ENCODE data around the gene ANKK1.
A peak's percentile ranks its signal among the peaks of the same experiment; 100 is the strongest.

The ANKK1 gene

DNA sequence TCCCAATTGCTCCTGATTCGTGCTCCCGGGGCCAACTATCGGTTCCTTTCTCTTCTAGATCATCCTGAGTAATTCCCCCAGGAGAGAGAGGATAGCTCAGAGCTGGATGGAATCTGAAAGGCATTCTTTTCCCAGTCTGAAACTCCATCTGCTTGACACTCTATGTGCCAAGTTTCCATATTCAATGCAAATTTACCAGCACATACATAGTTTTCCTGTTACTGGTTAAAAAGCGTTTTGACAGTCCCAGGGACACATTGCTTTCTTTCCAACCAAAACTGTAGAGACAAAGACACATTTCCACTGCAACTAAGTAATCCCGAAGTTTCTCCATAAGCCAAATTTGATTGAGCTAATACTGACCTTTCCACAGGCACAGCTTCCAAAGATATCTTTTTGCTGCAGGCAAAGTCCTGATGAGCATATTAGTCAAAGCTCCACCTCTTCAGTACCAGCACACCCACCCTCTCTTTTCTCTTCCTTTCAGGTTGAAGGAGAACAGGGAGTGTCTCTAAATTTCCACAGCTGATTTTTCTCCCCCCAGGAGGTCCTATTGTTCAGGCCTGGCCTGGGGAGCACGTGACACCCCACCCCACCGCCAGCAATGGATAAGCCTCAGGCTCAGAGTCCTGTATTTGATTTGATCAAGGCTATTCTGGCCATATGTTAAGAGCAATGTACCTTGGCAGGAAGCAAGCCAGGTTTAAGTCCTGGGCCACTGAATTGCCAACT is 9.7 kb upstream of the ANKK1 start:
- no peak for DNase-seq (ENCODE audit: low read depth)

DNA sequence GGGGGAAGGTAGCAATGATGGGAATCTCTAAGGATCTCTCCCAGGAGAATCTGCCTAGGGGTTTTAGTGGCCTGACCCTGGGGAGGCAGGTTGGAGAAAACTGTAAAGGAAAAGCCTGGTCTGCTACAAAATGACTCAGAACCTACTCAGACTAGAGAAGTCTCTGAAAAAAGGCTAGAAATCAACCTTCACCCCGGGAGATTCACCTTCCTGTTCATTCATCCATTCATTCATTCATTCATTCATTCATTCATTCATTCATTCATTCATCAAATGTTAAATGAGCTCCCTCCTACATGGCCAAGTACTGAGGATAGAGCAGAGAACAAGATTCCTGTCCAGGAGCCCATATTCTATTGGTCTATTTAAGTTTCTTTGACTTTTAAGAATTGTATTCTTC is 8.9 kb upstream of the ANKK1 start:
- no peak for DNase-seq (ENCODE audit: low read depth)

DNA sequence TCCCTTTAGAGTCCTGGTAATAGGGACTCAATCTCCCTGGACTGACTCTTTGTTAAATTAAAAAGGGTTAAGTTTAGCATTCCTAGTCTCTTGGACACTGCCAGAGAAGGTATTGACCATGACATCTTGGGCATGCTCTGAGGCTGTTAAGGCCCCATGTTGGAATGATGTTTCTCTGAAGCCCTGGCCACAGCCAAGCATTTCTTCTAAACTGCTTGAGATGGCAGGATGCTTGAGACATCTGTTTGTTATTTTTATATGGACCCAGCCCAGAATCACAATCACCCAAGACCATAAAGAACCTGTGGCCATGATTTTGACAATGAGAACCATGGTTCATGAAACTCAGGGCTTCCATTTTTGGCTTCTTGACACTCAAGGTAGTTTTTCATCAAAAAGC is 5.5 kb upstream of the ANKK1 start:
- DNase-seq (ENCODE audit: low read depth): no peak

DNA sequence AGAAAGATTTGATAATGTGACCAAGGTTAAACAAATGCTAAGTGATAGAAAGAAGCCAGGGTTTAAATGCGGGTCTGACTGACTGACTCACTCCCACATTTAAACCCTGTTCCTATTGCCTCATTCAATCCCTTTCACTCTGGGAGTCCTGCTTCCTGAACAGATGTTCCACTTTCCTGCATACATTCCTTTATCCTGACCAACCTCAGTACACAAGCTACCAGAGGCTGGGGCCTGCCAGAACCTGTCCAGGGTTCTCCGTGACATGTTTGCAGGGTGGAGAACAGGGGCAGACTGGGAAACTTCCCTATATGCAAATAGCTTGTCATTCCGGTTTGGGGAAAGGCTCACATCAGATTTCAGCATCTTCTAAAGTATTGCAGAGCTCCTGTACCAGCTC is 3.0 kb upstream of the ANKK1 start:
- peak; percentile 95 for DNase-seq (ENCODE audit: low read depth)

DNA sequence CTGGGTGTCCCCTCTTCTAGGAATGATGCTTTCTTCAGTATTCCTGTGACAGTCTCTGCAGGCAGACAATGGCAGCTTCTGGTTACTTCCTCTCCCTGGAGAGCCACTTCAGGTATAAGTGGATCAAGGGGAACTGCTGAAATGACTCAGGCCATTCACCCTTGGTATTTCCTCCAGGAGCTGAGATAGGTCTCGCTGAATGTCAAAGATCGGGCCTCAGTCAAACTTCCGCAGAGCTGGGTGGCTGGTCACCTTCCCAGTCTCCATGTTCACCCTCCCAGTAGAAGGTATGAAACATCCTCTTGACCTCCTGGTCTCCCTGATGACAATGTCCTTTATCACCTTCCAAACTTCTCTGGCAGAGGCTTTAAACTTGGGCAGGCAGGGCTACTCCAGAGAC is 1.8 kb upstream of the ANKK1 start:
- no peak for DNase-seq (ENCODE audit: low read depth)

DNA sequence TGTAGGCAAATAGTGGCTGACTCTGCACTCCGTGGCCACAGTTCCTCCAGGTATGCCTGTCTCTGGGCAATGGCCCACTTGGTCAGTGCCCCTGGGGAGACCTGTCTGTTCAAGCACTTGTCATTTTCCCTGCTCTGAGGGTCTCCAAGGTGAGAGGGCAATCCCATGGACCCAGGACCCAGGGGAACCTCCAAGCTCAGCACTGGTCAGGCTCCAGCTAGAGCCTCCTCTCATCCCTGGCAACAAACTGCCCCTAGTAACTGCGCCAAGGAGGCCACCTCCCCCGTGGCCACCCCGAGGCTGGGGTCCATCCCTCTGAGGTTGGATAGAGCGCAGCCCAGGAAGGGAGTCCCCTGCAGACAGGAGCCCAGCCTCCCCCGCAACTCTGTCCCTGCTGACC is 713 bp upstream of the ANKK1 start:
- no peak for DNase-seq (ENCODE audit: low read depth)

DNA sequence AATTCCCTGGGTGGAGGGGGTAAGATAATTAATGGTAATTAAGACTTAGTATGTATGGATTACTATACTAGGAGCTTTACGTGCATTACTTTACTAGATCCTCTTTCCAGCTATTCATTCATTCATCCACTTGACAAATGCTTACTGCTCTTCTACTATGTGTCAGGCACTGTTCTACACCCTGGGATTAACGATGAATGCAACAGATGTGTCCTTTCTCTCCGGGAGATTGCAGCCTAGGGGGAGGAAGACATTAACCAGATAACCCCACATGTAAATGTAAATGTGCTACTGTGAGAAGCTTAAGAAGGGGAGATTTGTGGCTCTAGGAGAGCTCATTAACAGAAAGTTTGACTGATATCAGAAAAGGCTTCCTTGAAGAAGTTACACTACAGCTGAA is 1.7 kb downstream of the ANKK1 start:
- DNase-seq (ENCODE audit: low read depth): no peak

DNA sequence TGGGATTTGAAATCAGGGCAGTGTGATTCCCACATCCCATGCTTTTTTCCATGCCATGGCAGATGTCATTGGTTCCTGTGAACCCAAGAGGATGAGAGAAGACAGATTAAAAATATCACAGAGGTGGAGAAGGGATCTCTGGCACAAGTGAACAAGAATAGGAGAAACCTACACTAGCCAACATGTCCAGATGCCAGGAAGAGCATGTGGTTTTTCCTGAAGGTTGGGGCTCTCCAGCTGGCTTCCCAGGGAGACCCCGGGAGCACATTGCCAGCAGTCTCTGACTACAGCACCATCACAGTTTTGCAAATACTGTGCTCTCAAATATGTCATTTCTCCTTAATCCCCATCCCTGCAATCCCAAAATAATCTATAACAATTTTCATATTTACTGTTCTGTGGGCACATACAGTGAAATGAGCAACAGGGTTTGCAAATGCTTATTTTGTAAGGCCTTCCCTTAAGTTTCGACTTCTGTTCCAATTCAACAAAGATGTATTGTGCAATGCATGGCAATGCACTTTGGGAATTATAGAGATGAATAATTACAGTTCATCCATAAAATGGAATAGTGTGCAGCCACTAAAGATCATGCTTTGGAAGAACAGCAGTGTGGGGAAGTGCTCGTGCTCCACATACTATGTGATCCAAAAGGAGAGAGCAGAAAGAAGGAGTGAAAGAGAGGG is 4.8 kb downstream of the ANKK1 start:
- no peak for DNase-seq (ENCODE audit: low read depth)

DNA sequence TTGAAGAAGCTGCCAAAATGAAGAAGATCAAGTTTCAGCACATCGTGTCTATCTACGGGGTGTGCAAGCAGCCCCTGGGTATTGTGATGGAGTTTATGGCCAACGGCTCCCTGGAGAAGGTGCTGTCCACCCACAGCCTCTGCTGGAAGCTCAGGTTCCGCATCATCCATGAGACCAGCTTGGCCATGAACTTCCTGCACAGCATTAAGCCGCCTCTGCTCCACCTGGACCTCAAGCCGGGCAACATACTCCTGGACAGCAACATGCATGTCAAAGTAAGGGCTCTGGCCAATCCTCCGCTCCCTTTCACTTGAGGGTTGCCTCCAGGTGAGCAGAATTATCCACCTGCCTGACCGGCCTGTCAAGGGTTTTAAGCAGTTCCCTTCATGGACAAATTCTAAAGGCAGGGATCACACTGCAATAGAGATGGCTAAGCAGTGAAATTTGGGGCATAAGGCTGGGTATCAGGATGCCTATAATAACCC is 6.0 kb downstream of the ANKK1 start:
- no peak for DNase-seq (ENCODE audit: low read depth)

DNA sequence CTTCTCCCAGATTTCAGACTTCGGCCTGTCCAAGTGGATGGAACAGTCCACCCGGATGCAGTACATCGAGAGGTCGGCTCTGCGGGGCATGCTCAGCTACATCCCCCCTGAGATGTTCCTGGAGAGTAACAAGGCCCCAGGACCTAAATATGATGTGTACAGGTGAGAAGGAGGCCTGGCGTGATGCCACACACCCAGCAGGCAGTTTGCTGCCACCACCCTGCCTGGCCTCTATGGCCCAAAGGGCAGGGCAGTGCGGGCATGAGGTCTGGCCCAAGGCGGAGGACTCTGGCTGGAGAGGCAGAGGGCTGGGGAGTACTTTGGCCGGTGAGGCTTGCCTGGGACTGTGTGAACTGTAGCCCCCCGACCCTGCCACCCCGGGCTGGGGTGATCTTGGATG is 7.3 kb downstream of the ANKK1 start:
- no peak for DNase-seq (ENCODE audit: low read depth)

DNA sequence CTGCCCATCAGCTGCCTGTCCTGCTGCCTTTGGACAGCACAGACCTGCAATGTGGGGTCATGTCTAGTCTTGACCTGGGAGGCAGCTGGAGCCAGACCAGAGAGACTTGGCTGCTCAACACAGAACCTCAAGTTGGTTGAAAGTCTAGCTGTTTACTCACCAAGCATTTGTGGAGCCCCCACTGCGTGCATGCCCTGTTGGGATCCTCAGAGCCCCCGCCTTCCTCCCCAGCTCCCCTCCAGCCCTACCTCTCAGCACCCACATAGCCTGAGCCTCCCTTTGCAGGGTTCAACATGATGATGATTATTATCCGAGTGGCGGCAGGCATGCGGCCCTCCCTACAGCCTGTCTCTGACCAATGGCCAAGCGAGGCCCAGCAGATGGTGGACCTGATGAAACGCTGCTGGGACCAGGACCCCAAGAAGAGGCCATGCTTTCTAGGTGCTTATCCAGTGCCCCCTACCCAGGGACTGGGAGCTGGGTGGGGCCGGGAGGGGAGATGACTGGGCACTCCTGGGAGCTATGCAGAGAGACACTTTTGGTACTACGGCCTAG is 8.3 kb downstream of the ANKK1 start:
- no peak for DNase-seq (ENCODE audit: low read depth)

DNA sequence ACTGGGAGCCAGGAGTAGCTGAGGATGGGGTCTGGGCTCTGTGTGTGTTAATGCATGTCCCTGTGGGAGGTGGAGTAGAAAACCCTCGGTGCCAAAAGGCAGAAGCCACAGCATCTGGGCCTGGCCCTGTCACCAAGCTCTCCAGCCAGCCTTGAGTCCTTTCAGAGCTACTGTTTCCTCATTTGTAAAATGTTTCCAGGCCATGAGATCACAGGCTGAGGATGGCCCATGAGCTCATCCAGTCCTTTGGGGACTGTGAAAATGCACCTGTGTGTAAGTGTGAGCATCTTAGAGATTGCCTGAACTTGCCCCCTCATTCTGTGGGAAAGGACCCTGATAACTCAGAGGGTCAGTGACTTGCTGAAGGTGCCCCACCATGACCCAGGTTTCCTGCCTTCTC is 9.1 kb downstream of the ANKK1 start:
- no peak for DNase-seq (ENCODE audit: low read depth)

DNA sequence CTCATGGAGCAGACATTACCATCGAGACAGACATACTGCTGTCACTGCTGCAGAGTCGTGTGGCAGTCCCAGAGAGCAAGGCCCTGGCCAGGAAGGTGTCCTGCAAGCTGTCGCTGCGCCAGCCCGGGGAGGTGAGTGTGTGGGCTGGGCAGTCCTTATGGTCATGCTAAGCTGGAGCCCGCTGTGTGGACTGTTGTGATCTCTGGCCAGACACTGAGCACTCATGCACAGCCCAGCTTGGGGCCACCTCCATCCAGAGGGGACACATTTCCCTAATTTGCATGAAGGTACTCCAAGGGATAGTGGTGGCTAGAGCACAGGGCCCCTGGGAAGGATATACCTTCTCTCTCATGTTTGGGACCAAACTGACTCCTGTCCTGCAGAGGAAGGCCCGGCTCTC is 9.6 kb downstream of the ANKK1 start:
- DNase-seq (ENCODE audit: low read depth): no peak

DNA sequence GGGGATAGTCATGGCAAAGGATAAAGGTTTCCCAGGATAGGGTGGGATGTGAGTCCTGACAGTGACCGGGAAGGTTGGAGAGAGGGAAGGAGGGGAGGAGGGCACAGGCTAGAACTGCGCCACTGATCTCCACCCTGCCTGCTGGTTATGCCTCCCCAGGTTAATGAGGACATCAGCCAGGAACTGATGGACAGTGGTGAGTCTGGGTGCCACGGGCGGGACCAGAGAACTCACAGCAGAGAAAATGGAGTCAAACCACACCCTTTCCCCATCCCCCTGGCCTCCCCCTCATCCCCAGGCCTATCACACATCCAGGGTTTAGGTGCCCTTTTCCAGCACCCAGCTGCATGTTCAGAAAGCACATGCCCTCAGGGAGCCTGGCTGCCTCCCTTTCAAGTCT is 10.2 kb downstream of the ANKK1 start:
- DNase-seq (ENCODE audit: low read depth): no peak

DNA sequence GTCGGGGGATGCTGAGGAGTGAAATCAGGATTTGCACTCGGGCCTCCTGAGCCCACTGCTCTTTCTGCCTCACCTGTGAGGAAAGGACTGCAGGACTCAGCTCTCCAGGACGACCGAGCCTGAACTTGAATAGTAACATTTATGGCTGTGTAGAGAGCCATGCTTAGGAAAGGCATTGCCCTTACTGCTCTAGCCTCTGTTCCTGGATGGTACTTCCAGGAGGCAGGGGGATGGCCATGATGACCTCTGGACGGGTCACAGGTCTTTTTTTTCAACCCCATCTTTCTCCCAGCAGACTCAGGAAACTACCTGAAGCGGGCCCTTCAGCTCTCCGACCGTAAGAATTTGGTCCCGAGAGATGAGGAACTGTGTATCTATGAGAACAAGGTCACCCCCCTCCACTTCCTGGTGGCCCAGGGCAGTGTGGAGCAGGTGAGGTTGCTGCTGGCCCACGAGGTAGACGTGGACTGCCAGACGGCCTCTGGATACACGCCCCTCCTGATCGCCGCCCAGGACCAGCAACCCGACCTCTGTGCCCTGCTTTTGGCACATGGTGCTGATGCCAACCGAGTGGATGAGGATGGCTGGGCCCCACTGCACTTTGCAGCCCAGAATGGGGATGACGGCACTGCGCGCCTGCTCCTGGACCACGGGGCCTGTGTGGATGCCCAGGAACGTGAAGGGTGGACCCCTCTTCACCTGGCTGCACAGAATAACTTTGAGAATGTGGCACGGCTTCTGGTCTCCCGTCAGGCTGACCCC is 11.3 kb downstream of the ANKK1 start:
- no peak for DNase-seq (ENCODE audit: low read depth)

DNA sequence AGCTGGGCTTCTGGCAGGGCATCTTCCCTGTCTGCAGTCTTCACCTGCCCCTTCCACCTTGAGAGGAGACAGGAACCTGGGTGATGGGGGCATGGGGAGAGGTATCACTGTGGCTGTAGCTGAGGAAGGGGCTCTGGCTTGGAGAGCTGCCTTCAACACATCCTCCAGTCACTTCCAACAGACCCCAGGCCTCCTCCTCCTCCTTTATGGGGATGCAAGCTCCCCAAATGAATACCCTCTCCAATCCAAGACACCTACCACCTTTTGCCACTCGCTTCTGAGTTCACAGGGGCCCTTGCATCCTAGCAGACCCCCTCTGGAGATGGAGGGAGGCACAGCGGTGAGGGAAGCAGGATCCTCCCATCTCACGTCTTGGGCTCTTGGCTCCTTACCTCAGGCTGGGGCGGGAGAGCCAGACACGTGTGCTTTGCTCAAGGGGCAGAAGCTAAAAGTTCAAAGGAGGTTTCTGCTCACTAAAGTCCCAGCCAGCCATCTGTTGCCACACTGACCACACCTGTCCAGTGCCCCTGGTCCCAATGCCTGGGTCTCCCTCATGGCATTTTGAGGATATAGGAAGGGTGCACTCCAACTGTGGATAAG is 13.2 kb downstream of the ANKK1 start:
- DNase-seq (ENCODE audit: low read depth): no peak

DNA sequence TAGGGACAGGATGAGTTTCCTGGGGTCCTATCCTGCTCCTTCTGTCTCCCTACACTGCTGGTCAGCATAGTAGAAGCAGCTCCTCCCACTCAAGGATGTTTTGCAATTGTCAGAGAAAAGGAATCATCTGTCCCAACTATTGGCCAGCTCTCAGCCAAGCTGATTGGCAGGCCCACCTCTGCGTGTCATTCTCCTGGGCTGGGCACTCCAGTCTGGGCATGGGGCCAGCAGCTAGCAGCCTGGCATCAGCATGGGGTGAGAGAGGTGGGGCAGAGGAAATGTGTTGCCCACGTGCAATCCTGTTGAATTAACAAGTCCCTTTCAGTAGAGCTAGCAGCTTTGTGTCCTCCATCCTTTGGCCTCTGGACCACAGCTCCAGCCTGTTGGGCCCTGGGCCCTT is 14.1 kb downstream of the ANKK1 start:
- no peak for DNase-seq (ENCODE audit: low read depth)

DNA sequence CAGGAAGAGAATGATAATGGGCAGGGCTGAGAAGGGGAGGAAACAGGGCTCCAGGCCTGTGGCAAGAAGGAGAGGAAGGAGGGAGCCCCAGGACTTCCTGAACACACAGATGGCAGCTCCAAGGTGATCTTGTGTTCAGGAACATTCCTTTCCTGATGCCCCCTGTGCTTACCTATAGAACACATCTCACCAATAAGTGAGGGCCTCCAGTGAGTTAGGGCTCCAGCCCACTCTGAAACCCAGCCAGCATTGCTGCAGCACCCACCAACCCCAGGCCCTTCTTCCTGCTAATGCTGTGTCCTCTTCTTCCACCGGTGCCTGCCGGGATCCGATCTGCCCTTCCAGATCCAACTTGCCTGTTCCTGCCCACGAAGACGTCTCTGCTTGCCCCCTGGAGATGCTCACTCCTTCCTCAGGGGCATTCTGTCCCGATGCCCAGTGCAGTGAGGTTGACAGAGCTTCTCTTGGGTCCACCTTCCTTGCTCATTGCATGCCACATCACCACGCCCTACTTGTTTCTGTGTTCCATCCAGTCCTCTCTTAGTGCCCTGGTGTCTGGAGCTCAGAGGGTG is 17.4 kb downstream of the ANKK1 start:
- no peak for DNase-seq (ENCODE audit: low read depth)

DNA sequence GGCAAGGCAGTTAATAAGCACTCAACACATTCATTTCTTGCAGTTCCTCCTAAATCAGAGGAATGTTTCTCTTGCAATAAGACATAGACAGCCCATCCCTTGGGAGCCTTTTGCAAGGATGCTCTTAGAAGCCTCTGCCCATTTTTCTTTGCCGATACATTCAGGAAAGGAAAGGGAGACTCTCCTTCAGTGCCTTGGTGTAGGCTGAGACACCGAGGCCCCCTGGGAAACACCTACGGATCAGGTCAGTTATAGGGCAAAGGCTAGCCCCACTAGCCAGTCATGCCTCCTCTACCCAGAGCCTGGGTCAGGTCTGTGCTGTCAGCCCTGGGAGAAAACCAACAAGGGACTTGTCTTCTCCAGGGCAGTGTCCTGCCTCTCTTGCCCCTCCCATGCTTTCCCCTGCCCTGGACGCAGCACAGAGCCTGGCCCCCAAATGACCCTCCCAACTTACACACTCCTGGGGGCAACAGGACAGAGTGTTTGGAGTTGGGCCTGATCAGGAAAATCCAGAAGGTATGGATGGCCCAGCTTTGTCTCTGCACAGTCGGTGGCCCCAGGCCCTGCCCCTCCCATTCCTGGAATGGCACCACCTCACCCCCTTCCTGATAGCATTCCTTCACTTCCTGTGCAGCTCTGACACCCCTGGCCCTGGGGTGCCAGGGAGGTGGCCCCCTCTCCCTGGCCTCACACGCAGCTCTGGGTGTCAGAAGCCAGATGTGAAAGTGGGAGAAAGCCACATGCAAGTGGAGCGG is 18.3 kb downstream of the ANKK1 start:
- no peak for DNase-seq (ENCODE audit: low read depth)

DNA sequence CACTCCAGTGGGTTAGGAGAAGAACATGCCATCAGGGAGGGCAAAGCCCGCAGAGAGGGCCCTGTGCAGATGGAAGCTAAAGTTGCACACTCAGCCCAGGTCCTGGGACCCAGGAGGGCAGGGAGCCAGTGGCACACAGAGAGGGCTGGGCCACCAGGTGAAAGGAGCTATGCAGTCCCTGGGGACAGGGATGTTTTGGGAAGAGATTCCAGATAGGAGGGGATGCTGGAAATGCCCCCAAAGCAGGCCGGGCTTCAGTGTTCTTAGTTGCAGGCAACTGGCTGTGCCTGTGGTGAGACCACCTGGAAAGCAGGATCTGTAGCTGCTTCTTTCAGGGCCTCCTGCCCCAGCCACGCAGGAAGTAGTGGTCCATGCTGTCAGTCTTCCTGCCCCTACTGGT is 19.6 kb downstream of the ANKK1 start:
- no peak for DNase-seq (ENCODE audit: low read depth)

DNA sequence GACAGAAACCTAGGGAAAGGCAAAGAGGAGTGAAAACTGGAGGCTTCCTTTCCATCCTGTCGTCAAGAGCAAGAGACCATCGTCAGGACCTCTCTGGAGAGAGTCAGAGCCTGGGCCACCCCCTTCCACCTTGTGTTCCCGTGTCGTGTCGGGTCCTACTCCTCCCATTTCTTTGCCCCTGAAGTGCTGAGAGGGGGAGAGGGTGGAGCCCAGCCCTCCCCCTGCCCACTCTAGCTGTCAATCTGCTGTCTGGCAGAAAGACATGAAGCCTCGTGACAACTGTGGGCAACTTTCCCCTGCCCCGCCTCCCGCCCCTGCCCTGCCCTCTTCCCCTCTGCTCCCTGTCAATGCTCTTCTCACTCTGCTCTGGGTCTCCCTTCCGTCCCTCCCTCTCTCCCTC is 20.6 kb downstream of the ANKK1 start:
- no peak for DNase-seq (ENCODE audit: low read depth)
